ENCODE results near the gene LAMB1. TPM values are rescaled to one million over a fixed set of nuclear protein-coding genes. Genes with fewer than 3 reads are reported as not detected.

The LAMB1 gene
- total RNA-seq, 3 donors from 2014 or later = 115 to 324 (median 300) TPM

GRCh38 chr7:107934991-107935770 lies 67.8 kb downstream of the LAMB1 start:
- H3K36me3 ChIP-seq = no peaks in the 10 kb centered on the region
- TF ChIP-seq POLR2A (IDR thresholded peaks at IDR 0.05) (no peak), POLR2AphosphoS5 (IDR thresholded peaks at IDR 0.05) (no peak)
- TF ChIP-seq, protein P1, sequence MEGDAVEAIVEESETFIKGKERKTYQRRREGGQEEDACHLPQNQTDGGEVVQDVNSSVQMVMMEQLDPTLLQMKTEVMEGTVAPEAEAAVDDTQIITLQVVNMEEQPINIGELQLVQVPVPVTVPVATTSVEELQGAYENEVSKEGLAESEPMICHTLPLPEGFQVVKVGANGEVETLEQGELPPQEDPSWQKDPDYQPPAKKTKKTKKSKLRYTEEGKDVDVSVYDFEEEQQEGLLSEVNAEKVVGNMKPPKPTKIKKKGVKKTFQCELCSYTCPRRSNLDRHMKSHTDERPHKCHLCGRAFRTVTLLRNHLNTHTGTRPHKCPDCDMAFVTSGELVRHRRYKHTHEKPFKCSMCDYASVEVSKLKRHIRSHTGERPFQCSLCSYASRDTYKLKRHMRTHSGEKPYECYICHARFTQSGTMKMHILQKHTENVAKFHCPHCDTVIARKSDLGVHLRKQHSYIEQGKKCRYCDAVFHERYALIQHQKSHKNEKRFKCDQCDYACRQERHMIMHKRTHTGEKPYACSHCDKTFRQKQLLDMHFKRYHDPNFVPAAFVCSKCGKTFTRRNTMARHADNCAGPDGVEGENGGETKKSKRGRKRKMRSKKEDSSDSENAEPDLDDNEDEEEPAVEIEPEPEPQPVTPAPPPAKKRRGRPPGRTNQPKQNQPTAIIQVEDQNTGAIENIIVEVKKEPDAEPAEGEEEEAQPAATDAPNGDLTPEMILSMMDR (IDR thresholded peaks at IDR 0.05) = no peak
- H3K4me1 ChIP-seq = no peaks in the 10 kb centered on the region

DNA sequence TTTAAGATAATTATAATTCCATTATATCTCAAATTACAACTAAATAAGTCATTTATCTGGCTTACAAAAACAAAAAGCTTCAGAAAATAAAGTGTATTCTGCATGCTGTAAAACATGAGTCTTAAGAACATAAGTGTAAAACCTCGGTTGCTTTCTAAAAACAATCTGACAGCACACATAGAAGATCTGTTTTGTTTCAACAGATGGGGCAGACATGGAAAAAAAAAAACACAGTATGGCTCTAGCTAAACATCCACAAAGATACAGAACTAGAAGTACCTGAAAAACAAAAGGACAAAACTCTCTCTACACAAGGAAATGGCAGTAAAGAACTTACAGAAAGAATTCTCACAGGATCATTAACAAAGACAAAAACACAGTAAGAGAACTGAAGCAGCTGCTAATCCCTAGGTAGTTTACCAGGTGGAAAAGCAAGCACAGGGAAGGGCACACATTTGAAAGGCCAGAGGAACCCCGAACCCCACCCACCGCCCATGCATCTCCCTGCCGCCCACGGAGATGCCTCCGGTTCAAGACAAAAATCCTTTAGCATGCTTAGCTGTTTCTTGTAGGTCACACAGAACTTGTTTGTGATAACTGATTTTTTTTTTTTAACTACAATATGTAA lies 69.5 kb downstream of the LAMB1 start:
- Histone ChIP-seq H3K4me1 (no peaks in the 10 kb centered on the region), H3K9me3 (no peaks in the 10 kb centered on the region), H3K4me3 (no peak overlapping the region), H3K27ac (no peak overlapping the region), H3K27me3 (no peaks in the 10 kb centered on the region), H3K36me3 (no peaks in the 10 kb centered on the region)
- intact Hi-C loops (cut with DNase I; ENCODE audit: low total_unique reads) = no loop called here
- TF ChIP-seq, protein P1 (IDR thresholded peaks at IDR 0.05) = no peak
- TF ChIP-seq POLR2A (IDR thresholded peaks at IDR 0.05) (no peak), POLR2AphosphoS5 (IDR thresholded peaks at IDR 0.05) (no peak)
- no peak for DNase-seq (ENCODE audit: low spot score in 2 of 2)

More at GRCh38 chr7:107934991-107935770, 67.8 kb downstream of the LAMB1 start:
- Histone ChIP-seq H3K27ac (no peak overlapping the region), H3K27me3 (no peaks in the 10 kb centered on the region), H3K9me3 (no peaks in the 10 kb centered on the region), H3K4me3 (no peak overlapping the region)
- intact Hi-C loops (cut with DNase I; ENCODE audit: low total_unique reads) = no loop called here
- DNase-seq (ENCODE audit: low spot score in 2 of 2) = no peak

DNA sequence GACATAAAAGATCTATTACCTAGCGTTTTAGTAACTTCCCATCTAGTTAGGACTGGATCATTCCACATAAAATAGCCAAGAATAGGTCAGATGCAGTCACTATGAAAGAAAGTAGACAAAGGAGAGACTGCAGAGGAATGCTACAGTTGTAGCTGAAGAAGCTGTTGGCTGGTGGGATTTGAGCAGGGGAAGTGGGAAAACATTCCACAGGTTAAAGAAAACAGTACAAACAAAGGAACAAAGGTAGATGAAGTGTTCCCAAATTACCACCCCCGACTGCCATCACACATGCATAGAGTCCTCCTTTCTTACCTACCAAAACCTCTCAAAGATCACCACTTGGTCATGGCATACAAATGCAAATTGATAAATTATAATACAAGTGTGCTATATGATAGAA lies 70.2 kb downstream of the LAMB1 start:
- intact Hi-C loops (cut with DNase I; ENCODE audit: low total_unique reads) = no loop called here
- Histone ChIP-seq H3K36me3 (no peaks in the 10 kb centered on the region), H3K27me3 (no peaks in the 10 kb centered on the region), H3K4me1 (no peaks in the 10 kb centered on the region), H3K4me3 (no peak overlapping the region), H3K9me3 (no peaks in the 10 kb centered on the region), H3K27ac (no peak overlapping the region)
- DNase-seq (ENCODE audit: low spot score in 2 of 2) = no peak
- no peak for TF ChIP-seq POLR2A (IDR thresholded peaks at IDR 0.05)
- TF ChIP-seq, protein P1 (IDR thresholded peaks at IDR 0.05) = no peak
- no peak for TF ChIP-seq POLR2AphosphoS5 (IDR thresholded peaks at IDR 0.05)

DNA sequence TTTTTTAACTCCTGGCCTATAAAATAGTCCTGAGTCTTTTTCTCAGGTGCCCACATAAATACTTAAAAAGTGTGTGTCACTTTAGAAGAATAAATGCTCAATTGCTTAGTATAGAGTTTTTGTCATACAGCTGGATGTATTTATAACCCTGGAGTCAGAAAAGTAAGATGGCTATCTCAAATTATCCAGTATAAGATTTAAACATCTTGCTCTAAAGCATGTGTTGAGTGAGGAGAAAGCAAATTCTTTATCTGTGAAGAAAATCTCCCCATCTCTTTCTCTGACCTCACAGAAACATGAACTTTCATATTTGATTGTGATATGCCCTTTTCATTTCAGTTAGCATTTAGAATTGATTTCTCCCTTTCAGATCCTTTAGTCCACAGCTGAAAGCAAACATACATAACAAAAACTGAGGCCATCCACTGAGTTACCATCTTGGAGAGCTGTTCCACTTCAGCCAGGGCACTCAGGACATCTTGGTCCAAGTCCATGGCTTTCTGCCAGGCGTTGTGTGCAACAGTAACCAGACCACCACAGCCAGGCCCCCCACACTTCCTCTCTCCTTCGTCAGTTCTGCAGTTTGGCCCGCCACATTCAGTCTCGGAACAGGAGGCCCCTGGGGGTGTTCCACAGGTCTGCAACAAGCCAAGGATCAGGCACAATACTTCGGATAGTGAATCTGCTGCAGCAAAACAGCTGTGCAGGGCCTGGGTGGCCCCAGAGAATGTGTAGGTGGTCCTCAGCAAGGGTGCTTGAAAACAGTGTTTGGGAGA lies 71.0 kb downstream of the LAMB1 start:
- Histone ChIP-seq H3K9me3 (no peaks in the 10 kb centered on the region), H3K27me3 (no peaks in the 10 kb centered on the region), H3K36me3 (no peaks in the 10 kb centered on the region), H3K27ac (peak overlapping the region; percentile 9 to 34), H3K4me1 (no peaks in the 10 kb centered on the region), H3K4me3 (no peak overlapping the region)
- no peak for DNase-seq (ENCODE audit: low spot score in 2 of 2)
- no peak for TF ChIP-seq POLR2AphosphoS5 (IDR thresholded peaks at IDR 0.05)
- intact Hi-C loops (cut with DNase I; ENCODE audit: low total_unique reads) = no loop called here

DNA sequence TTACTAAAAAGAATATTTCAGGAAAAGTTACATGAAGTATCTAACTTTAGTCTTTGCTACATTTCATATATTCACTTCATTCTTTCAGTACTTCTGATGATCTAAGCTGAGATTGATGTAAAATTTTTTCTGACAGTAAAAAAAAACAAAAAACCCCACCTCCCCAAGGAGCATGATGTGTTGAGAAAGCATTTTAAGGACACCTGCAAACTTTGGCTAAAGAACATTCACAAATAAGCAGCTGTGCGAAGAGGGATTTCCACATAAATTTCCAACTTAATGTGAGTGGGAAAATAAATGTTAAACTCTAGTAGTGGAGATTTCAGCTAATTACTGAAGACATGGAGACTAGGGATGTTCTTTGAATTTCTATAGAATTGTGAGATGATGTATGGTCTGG lies 76.5 kb downstream of the LAMB1 start:
- DNase-seq (ENCODE audit: low spot score in 2 of 2) = no peak

More for the DNA sequence above, 76.5 kb downstream of the LAMB1 start:
- intact Hi-C loops (cut with DNase I; ENCODE audit: low total_unique reads) = no loop called here
- TF ChIP-seq POLR2A (IDR thresholded peaks at IDR 0.05) (no peak), POLR2AphosphoS5 (IDR thresholded peaks at IDR 0.05) (no peak)
- TF ChIP-seq, protein P1 (IDR thresholded peaks at IDR 0.05) = no peak
- H3K27me3 ChIP-seq = no peaks in the 10 kb centered on the region
- no peaks in the 10 kb centered on the region for H3K9me3 ChIP-seq
- H3K4me1 ChIP-seq = no peaks in the 10 kb centered on the region
- H3K36me3 ChIP-seq = no peaks in the 10 kb centered on the region
- no peak overlapping the region for H3K27ac ChIP-seq
- H3K4me3 ChIP-seq = no peak overlapping the region

Measured in breast epithelium (tissue), 4 donors.